ENCODE results near the gene GYS1. TPM values are rescaled to one million over a fixed set of nuclear protein-coding genes. Genes with fewer than 3 reads are reported as not detected.
A peak's percentile ranks its signal among the peaks of the same experiment; 100 is the strongest.

Gene GYS1
- total RNA-seq, 1 experiment from 2014 or later, result 20.2 TPM

DNA sequence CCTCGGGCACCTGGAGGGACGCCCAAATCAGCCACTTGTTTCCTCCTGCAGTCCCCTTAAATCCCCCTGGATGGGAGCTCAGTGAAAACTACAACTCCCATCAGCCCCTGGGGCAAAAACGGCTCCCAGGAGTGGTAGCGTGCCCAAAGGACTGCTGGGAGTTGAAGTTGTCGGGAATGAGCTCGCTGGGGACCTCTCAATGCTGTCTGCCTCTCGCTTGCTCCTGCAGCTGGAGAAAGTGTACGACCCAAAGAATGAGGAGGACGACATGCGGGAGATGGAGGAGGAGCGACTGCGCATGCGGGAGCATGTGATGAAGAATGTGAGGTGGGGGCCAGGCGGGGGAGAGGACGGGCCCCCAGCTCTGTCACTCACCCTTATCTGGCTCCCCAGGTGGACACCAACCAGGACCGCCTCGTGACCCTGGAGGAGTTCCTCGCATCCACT lies 74.3 kb downstream of the GYS1 start:
- CTCF ChIA-PET, result no interaction called here
- no TSS peak for BruUV-seq (replicated peaks)
- in situ Hi-C loops (cut with HindIII; ENCODE audit: low pct_unique_long_range_greater_than_20kb, low sequenced_read_pairs) (no loop called here), intact Hi-C loops (cut with micrococcal nuclease; ENCODE audit: unreplicated experiment) (no loop called here)
- ATAC-seq (peak; percentile 83), DNase-seq (ENCODE audit: low read depth, low spot score) (no peak)
- H3K27me3 ChIP-seq (ENCODE audit: control insufficient read depth, insufficient read depth, low read length), result no peaks in the 10 kb centered on the region
- H3K9me3 ChIP-seq (ENCODE audit: control insufficient read depth, insufficient read depth, low read depth, low read length), result no peaks in the 10 kb centered on the region
- H3K4me1 ChIP-seq (ENCODE audit: control insufficient read depth, insufficient read depth, low read length), result no peaks in the 10 kb centered on the region
- H3K4me3 ChIP-seq (ENCODE audit: low read depth in 2 of 2, low read length in 2 of 2), result no peak overlapping the region
- H3K27ac ChIP-seq (ENCODE audit: low read length), result no peak overlapping the region
- POLR2A ChIA-PET, result no interaction called here
- no peaks in the 10 kb centered on the region for H3K36me3 ChIP-seq (ENCODE audit: control insufficient read depth, insufficient read depth, low read length)
- no peak for TF ChIP-seq POLR2AphosphoS5 (IDR thresholded peaks at IDR 0.05; ENCODE audit: low read depth, low read length)
- TF ChIP-seq, protein P1, sequence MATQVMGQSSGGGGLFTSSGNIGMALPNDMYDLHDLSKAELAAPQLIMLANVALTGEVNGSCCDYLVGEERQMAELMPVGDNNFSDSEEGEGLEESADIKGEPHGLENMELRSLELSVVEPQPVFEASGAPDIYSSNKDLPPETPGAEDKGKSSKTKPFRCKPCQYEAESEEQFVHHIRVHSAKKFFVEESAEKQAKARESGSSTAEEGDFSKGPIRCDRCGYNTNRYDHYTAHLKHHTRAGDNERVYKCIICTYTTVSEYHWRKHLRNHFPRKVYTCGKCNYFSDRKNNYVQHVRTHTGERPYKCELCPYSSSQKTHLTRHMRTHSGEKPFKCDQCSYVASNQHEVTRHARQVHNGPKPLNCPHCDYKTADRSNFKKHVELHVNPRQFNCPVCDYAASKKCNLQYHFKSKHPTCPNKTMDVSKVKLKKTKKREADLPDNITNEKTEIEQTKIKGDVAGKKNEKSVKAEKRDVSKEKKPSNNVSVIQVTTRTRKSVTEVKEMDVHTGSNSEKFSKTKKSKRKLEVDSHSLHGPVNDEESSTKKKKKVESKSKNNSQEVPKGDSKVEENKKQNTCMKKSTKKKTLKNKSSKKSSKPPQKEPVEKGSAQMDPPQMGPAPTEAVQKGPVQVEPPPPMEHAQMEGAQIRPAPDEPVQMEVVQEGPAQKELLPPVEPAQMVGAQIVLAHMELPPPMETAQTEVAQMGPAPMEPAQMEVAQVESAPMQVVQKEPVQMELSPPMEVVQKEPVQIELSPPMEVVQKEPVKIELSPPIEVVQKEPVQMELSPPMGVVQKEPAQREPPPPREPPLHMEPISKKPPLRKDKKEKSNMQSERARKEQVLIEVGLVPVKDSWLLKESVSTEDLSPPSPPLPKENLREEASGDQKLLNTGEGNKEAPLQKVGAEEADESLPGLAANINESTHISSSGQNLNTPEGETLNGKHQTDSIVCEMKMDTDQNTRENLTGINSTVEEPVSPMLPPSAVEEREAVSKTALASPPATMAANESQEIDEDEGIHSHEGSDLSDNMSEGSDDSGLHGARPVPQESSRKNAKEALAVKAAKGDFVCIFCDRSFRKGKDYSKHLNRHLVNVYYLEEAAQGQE (IDR thresholded peaks at IDR 0.05; ENCODE audit: insufficient read depth in 1 of 2, low read depth in 2 of 2, low read length in 1 of 2), result no peak
- TF ChIP-seq TCF7L2 (IDR thresholded peaks at IDR 0.05; ENCODE audit: low read depth, low read length), result no peak
- TF ChIP-seq, protein P2, sequence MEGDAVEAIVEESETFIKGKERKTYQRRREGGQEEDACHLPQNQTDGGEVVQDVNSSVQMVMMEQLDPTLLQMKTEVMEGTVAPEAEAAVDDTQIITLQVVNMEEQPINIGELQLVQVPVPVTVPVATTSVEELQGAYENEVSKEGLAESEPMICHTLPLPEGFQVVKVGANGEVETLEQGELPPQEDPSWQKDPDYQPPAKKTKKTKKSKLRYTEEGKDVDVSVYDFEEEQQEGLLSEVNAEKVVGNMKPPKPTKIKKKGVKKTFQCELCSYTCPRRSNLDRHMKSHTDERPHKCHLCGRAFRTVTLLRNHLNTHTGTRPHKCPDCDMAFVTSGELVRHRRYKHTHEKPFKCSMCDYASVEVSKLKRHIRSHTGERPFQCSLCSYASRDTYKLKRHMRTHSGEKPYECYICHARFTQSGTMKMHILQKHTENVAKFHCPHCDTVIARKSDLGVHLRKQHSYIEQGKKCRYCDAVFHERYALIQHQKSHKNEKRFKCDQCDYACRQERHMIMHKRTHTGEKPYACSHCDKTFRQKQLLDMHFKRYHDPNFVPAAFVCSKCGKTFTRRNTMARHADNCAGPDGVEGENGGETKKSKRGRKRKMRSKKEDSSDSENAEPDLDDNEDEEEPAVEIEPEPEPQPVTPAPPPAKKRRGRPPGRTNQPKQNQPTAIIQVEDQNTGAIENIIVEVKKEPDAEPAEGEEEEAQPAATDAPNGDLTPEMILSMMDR (IDR thresholded peaks at IDR 0.05), result no peak
- no peak for TF ChIP-seq SIN3A (IDR thresholded peaks at IDR 0.05; ENCODE audit: borderline replicate concordance, insufficient read depth, low read depth, low read length)

Small RNA genes lying within 50 kb of the gene (microRNA-seq; reads per million reads assigned to microRNA genes)
- not detected for gene MIR6798 (ENCODE audit: unreplicated experiment)

Other genes starting within 250 kb of the GYS1 start
- gene IZUMO1, start 246.4 kb downstream of the GYS1 start, total RNA-seq (2021; ENCODE audit: unreplicated experiment), result not detected
- 0.13 TPM for gene FUT1, start 240.7 kb downstream of the GYS1 start, total RNA-seq (2021; ENCODE audit: unreplicated experiment)
- not detected for gene FGF21, start 237.8 kb downstream of the GYS1 start, total RNA-seq (2021; ENCODE audit: unreplicated experiment)
- 34.6 TPM for gene BCAT2, start 182.3 kb downstream of the GYS1 start, total RNA-seq (2021; ENCODE audit: unreplicated experiment)
- gene HSD17B14, start 156.8 kb downstream of the GYS1 start, total RNA-seq (2021; ENCODE audit: unreplicated experiment), result 20.8 TPM
- 4.2 TPM for gene PLEKHA4, start 124.7 kb downstream of the GYS1 start, total RNA-seq (2021; ENCODE audit: unreplicated experiment)
- 27.1 TPM for gene PPP1R15A, start 120.9 kb downstream of the GYS1 start, total RNA-seq (2021; ENCODE audit: unreplicated experiment)
- 0.15 TPM for gene TULP2, start 94.6 kb downstream of the GYS1 start, total RNA-seq (2021; ENCODE audit: unreplicated experiment)
- 102 TPM for gene NUCB1, start 93.0 kb downstream of the GYS1 start, total RNA-seq (2021; ENCODE audit: unreplicated experiment)
- gene DHDH, start 59.6 kb downstream of the GYS1 start, total RNA-seq (2021; ENCODE audit: unreplicated experiment), result 0.85 TPM
- gene BAX, start 38.4 kb downstream of the GYS1 start, total RNA-seq (2021; ENCODE audit: unreplicated experiment), result 100 TPM
- 1,332 TPM for gene FTL, start 28.0 kb downstream of the GYS1 start, total RNA-seq (2021; ENCODE audit: unreplicated experiment)
- gene RUVBL2, start 578 bp upstream of the GYS1 start, total RNA-seq (2021; ENCODE audit: unreplicated experiment), result 170 TPM
- gene LHB, start 23.8 kb upstream of the GYS1 start, total RNA-seq (2021; ENCODE audit: unreplicated experiment), result 0.39 TPM
- not detected for gene CGB3, start 31.0 kb upstream of the GYS1 start, total RNA-seq (2021; ENCODE audit: unreplicated experiment)
- gene CGB2, start 38.6 kb upstream of the GYS1 start, total RNA-seq (2021; ENCODE audit: unreplicated experiment), result not detected
- not detected for gene CGB1, start 43.6 kb upstream of the GYS1 start, total RNA-seq (2021; ENCODE audit: unreplicated experiment)
- gene CGB5, start 50.5 kb upstream of the GYS1 start, total RNA-seq (2021; ENCODE audit: unreplicated experiment), result not detected
- gene CGB8, start 55.8 kb upstream of the GYS1 start, total RNA-seq (2021; ENCODE audit: unreplicated experiment), result not detected
- gene CGB7, start 64.4 kb upstream of the GYS1 start, total RNA-seq (2021; ENCODE audit: unreplicated experiment), result 0.95 TPM
- gene NTF4, start 71.5 kb upstream of the GYS1 start, total RNA-seq (2021; ENCODE audit: unreplicated experiment), result 0.39 TPM
- 0.03 TPM for gene KCNA7, start 79.4 kb upstream of the GYS1 start, total RNA-seq (2021; ENCODE audit: unreplicated experiment)
- gene SNRNP70, start 92.1 kb upstream of the GYS1 start, total RNA-seq (2021; ENCODE audit: unreplicated experiment), result 180 TPM
- gene LIN7B, start 121.1 kb upstream of the GYS1 start, total RNA-seq (2021; ENCODE audit: unreplicated experiment), result 6.4 TPM
- gene C19orf73, start 125.8 kb upstream of the GYS1 start, total RNA-seq (2021; ENCODE audit: unreplicated experiment), result 1.4 TPM
- 21.7 TPM for gene PPFIA3, start 126.2 kb upstream of the GYS1 start, total RNA-seq (2021; ENCODE audit: unreplicated experiment)
- gene HRC, start 162.1 kb upstream of the GYS1 start, total RNA-seq (2021; ENCODE audit: unreplicated experiment), result 0.13 TPM
- 19.4 TPM for gene TRPM4, start 164.5 kb upstream of the GYS1 start, total RNA-seq (2021; ENCODE audit: unreplicated experiment)

Data from Panc1 (cell line).